Measurements from ENCODE around the gene LHFPL2. TPM values are rescaled to one million over a fixed set of nuclear protein-coding genes. Genes with fewer than 3 reads are reported as not detected.

The LHFPL2 gene
- total RNA-seq, 1 donor from 2014 or later = 40.0 TPM

DNA sequence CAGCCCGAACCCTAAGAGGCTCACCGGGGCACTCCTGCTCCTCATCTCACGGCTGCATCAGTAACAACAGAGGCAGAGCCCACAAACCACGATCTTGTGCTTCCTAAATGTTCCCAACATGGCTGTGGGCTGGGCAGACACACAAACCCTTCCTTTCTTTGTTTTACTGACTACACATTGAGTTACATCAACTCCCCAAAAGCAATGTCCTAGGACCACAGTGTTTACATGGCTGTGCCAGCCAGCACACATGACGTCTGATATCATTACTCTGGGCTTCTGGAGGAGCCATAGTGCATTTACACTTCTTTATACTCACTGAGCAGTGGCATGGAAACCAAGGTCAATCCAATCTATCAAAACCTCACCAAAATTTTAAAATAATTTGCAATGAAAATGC lies 101.4 kb downstream of the LHFPL2 start:
- no peak for DNase-seq (ENCODE audit: low read depth, low spot score)

GRCh38 chr5:78546276-78546996 lies 102.1 kb downstream of the LHFPL2 start:
- no peak for DNase-seq (ENCODE audit: low read depth, low spot score)

DNA sequence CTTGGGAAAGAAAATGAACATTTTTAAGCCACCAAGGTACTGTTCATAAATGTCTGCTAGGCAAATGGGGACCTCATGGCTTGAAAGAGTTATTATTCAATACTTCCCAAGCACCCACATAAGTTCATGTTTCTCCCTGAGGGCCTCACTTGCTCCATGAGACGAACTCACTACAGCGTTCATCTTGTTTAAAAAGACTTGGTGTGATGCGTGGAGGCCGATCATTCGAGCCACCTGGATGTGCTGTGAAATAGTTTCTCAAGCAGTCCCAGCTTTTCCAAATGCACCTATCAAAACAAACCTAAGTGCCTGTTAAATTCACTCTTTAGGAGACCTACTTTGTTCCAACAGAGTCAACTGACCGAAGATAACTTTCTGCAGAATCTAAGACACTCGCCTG lies 103.2 kb downstream of the LHFPL2 start:
- DNase-seq (ENCODE audit: low read depth, low spot score) = no peak

DNA sequence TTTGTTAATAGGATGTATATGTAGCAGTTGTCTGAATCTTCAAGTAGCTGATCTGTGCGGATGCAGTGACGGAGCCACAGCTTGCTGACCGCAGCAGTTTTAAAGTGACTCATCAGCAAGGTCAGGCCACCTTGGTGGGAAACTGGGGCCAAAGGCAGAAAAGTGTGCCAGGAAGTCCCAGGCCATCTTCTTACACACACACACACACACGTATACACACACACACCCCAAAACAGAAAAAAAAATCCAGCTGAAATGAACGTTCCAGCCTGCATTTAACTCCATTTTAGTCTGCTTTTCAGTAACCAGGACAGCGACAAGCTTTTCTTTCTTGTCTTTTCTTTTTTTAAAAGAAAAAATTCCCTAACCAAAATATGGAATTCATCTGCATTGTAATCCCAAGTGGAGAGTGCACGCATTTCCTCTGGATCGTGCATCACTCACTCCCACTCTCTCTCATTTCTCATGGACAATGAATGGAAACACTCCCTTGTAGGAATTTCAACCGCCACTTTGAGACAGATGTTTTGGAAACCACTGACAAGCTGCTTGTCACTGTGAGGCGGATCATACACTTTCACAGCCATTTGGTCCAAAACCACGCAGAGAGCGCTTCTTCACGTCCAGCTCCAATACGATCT lies 103.9 kb downstream of the LHFPL2 start:
- DNase-seq (ENCODE audit: low read depth, low spot score) = no peak

DNA sequence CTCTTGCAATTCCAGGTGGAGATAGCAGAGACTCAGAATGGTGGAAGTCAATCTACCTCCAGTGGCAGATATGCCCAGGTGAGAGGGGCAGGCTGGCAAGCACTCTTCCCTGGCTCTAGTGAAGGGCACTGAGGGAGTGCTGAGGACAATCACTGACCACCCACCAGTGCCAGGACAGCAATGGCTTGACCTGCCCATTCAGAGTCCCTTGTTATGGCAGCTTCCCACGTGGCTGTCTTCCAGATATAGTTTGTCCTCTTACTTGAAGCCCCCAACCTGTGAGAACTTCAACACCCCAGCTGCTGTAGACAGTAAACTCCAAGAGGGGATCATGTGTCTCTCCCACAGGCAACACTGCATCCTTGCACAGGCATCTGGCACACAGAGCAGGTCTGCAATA lies 104.7 kb downstream of the LHFPL2 start:
- no peak for DNase-seq (ENCODE audit: low read depth, low spot score)

- no peak for DNase-seq (ENCODE audit: low read depth, low spot score)
These were observed 105.3 kb downstream of the LHFPL2 start for GRCh38 chr5:78543292-78543691.

DNA sequence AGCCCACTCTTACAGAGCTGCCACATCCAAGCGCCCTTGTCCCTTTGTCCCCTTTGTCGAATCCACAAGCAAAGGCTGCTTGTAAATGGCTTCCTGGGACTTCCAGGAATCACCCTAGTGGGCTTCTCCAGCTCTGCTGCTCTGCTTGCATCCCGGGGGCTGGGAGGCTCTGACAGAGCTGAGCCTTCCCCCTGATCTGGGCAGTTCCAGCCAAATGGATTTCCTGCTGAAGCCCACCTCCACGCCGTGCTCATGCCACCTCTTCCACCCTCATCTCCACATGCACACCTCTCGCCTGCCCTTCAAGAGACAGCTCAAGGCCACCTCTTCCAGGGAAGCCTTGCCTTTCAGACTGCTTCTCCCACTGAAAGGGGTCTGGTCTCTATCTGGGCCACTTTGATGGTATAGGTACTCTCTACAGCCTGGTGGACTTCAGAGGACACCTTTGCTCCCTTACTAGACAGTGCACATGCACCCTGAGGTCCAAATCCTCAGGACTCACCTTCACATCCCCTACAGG lies 106.2 kb downstream of the LHFPL2 start:
- DNase-seq (ENCODE audit: low read depth, low spot score) = no peak

DNA sequence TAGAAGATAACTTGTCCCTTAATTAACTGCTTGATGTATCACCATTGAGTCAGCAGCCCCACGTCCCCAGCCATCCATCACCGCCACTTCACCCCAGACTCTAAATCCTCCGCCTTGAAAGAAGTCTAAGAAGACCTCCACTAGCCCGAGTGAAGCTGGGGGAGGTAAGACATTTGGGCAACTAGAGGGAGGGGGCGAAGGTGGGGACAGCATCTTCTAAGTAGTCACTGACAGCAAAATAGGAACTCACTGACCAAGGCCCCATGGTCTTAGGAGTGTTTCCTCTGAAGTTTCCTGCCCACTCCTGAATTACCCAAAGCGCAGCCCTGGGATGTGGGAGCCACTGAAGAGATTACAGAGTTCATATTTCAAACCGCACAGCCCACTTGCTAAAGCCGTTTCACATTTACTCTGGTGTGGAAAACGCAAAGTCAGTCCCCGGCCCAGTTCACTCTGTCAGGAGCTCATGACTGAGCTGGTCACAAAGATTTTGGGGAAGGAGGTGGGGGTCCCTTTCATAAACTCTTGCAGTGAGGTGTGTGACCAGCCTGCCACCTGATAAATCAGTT lies 107.4 kb downstream of the LHFPL2 start:
- no peak for DNase-seq (ENCODE audit: low read depth, low spot score)

DNA sequence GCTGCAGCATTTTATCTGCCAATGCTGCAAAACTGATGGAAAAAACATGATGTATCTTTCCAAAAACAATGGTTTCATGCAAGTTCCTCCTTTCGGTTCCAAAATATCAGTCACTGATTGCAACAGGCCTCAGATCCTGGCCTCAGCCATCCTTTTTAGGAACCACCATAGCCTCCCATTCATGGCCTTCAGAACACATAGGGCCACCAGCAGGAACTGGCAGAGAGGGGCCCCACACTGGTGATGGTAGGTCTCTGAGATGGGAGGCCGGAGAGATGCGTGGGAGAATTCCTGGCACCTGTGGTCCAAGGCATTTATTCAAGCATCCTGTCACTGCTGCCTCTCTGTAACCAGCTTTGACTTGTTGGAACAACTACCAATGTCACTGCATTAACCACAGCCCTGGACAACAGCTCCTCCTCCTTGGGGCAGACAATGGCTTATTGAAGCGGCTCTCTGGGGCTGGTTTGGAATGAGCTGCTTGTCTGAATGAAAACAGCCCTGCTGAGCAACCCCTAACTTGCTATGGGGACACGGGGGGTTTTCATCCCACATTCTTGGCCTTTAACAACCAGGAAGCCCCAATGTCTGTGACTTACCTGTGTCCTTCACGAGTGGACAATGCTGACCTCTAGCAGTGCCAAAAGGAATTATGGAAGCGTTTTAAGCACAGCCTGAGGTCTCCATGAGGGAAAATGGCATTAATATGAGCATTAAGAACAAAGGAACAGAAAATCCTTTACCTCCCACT lies 108.1 kb downstream of the LHFPL2 start:
- no peak for DNase-seq (ENCODE audit: low read depth, low spot score)

DNA sequence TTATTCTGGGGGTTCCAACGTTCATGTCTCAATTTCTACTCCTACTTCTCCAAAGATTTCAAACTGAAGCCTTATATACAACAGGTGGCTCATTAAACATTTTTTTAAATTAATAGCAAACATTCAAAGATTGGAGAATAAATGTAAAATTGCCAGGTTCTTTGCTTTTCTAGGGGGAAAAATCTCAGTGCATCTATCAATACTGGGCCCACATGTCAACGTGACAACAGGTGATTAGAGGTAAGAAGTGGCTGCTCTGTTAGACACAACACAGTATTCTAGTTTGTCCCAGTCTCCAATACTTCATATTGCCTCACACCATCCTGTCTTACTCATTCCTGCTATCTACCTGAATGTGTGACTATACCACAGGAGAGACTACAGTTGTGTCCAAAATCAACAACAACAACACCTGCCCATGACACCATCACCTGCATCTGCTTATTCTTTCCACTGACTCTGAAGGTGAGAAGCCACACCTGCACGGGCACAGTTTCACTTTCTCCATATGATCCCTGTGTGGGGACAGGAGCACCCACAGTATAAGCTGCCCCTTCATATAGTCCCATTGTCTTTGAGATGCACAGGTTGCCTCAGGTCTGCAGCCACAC lies 110.2 kb downstream of the LHFPL2 start:
- DNase-seq (ENCODE audit: low read depth, low spot score) = no peak

GRCh38 chr5:78537821-78538220 lies 110.8 kb downstream of the LHFPL2 start:
- no peak for DNase-seq (ENCODE audit: low read depth, low spot score)

GRCh38 chr5:78537411-78537810 lies 111.2 kb downstream of the LHFPL2 start:
- no peak for DNase-seq (ENCODE audit: low read depth, low spot score)

DNA sequence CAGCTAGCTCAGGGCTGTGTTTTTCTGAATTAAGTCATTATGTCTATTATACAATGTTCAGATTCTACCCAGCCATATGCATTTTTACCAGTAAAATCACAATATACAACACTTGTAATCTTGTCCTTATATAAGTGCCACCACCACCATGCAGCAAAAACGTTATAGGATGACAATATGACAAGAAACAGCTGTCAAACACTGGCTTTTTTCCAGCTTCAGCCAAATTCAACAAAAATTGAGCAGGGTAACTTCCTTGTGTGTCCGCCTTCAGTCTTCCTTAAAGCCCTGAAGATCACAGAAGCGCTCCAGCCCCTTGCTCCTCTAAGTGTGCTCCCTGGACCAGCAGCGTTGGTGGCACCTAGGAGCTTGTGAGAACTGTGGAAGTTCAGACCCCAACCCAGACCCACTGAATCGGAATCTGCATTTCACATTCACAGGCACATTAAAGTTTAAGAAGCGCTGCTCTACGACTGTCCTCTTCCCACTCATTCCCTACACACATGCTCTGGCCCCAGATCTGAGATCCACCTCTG lies 111.8 kb downstream of the LHFPL2 start:
- DNase-seq (ENCODE audit: low read depth, low spot score) = no peak

GRCh38 chr5:78534905-78535200 lies 113.7 kb downstream of the LHFPL2 start:
- no peak for DNase-seq (ENCODE audit: low read depth, low spot score)

DNA sequence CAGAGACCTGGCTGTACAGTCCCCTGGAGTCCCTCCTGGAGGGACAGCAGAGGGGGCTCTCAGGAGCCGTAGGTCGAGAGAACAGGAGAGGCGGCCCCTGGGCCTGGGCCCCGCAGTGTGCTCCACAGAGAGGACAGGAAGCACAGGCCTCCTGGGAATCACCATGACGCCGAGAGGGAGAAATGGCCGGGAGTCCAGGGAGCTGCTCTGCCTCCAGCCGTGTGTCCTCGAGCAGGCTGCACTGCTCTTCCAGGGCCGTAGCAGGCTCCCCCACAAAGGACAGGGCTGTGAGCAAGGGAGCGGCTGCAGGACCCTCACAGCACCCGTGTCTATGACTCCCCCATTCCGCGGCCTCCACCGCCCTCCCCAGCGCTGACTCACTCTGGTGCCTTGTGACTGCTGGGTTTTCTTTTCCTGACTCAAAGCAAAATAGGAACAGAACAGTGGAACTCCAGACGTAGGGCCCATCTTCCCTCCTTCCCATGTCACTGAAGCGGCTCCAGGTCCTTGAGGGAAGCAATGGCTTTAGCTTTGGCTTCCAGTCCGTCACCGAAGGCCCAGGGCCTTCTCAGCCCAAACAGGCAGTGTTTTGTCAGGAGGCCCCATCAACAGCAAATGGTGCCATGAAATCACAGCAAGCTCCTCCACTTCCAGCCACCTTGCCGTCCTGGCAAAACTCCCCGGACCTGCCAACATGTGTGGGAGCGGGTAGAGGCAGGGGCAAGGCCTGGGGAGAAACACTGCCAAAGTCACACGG lies 114.2 kb downstream of the LHFPL2 start:
- DNase-seq (ENCODE audit: low read depth, low spot score) = no peak

DNA sequence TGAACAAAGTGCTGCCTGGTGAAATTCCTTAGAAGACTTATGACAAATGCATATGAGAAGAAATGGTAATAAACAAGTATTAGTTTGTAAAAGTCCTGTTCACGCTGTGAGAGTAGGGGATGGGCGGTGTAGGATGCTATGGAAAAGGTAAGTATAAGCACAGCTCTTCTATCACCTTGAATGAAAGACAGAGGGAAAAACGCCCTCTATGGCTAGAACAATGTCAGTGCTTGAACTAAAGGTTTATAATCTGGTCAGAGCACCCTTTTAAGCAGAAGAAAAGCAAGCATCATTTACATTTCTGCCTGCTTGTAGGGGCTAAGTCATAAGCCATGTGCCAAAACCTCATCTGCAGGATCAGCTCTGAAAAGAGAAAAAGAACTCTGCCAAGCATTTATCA lies 115.2 kb downstream of the LHFPL2 start:
- no peak for DNase-seq (ENCODE audit: low read depth, low spot score)

- DNase-seq (ENCODE audit: low read depth, low spot score) = peak; percentile 75
These were observed 118.1 kb downstream of the LHFPL2 start for GRCh38 chr5:78530342-78531096.

GRCh38 chr5:78527925-78528324 lies 120.6 kb downstream of the LHFPL2 start:
- no peak for DNase-seq (ENCODE audit: low read depth, low spot score)

GRCh38 chr5:78527054-78527859 lies 121.3 kb downstream of the LHFPL2 start:
- DNase-seq (ENCODE audit: low read depth, low spot score) = peak; percentile 99
